Subcutaneous adipose tissue (tissue), 4 donors: Measurements from ENCODE around the gene VPS50. TPM values are rescaled to one million over a fixed set of nuclear protein-coding genes. Genes with fewer than 3 reads are reported as not detected.

Experiments used
- CTCF ChIP-seq: fragments of 450-650 bp; IDR thresholded peaks from one replicate; pipeline ENCODE4 v1.5.1; 2016; ENCODE audit warnings: low read depth, mild to moderate bottlenecking, control low read depth, antibody characterized with exemption, moderate library complexity
- total RNA-seq, 4 donors: library from RNA; depleted of rRNA; stranded (reverse); fragments of >200 nt; gene quantifications; one replicate each; pipeline ENCODE4 v1.1.0, GENCODE V29; 2016

VPS50 gene
- total RNA-seq, 4 donors from 2014 or later, result 33.3 to 50.1 (median 34.6) TPM

GRCh38 chr7:93202594-93203250, 29.4 kb upstream of the VPS50 start:
- no peak for TF ChIP-seq CTCF

- TF ChIP-seq CTCF, result no peak
Observed at GRCh38 chr7:93203496-93203895, 28.7 kb upstream of the VPS50 start.

GRCh38 chr7:93205046-93205445, 27.1 kb upstream of the VPS50 start:
- no peak for TF ChIP-seq CTCF

GRCh38 chr7:93211228-93211818, 20.8 kb upstream of the VPS50 start:
- no peak for TF ChIP-seq CTCF

GRCh38 chr7:93212881-93213280, 19.3 kb upstream of the VPS50 start:
- TF ChIP-seq CTCF, result no peak

- TF ChIP-seq CTCF, result no peak
Observed at GRCh38 chr7:93218997-93219827, 13.0 kb upstream of the VPS50 start.

GRCh38 chr7:93219868-93220267, 12.3 kb upstream of the VPS50 start:
- no peak for TF ChIP-seq CTCF
